ENCODE results near the gene NAA38. TPM values are rescaled to one million over a fixed set of nuclear protein-coding genes. Genes with fewer than 3 reads are reported as not detected.

Gene NAA38
- total RNA-seq, 6 donors from 2014 or later = 50.0 to 111 (median 75.5) TPM

DNA sequence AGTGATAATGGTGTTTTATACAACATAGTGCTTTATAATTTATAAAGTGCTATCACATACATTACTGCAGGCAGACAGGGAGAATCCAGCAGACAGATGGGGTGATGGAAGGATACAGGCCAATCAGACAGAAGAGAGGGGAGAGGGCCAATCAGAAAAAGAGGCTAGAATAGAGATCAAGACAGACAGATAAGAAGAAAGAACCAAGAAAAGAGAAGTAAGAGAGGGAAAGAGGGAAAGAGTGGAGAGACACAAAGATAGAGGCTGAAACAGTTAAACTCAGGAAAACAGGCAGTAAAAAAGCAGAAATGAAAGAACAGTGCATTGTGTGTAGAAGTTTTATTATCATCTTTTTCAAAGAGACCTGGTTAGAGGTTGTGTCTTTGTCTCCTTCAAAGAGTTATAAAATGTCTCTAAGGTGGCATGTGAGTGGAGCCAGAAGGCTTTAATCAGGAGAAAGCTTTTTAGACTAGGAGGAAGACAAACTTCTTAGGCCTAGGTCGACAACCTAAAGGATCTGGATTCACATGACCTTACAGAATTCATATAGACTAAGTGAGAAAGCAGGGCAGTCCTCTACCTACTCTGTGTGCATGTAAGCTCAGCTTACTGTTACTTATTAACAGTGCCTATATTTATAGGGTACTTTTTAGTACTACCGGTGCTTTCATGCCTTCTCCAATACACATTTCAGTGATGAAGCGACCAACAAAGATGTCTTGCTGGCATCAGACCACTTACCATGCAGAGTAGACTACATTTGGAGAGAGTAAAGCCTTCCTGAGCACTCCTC, 22.9 kb upstream of the NAA38 start:
- DNase-seq (no peak), ATAC-seq (ENCODE audit: low FRiP score in 2 of 2) (no peak)
- 67 to 77% methylated on average over 3 of the region's 3 CpGs for WGBS, 2 donors

DNA sequence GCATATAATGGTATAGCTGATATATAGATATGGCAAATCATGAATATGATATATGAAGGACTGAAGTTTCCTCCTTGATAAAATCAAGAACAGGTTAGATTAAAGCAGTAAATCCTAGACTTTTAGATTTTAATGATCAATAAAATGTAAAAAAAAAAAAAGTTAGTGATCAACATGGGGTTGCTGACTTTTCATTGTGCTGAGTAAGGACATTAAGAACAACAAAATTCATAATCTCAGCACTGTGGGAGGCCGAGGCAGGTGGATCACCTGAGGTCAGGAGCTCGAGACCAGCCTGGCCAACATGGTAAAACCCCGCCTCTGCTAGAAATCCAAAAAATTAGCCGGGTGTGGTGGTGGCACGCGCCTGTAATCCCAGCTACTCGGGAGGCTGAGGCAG, 20.9 kb upstream of the NAA38 start:
- no peak for TF ChIP-seq POLR2AphosphoS5 (IDR thresholded peaks at IDR 0.05)
- peaks cover 0 to 24% (median 2%) of the 10 kb centered on the region in 4 donors for H3K36me3 ChIP-seq
- H3K9me3 ChIP-seq = no peaks in the 10 kb centered on the region
- H3K4me3 ChIP-seq = no peak overlapping the region
- H3K4me1 ChIP-seq = peaks cover 11 to 20% (median 15%) of the 10 kb centered on the region in 4 donors
- no peak overlapping the region for H3K27ac ChIP-seq
- H3K27me3 ChIP-seq = no peaks in the 10 kb centered on the region
- ATAC-seq (ENCODE audit: low FRiP score in 2 of 2) = no peak
- 93 to 95% methylated on average over 7 of the region's 7 CpGs for WGBS, 2 donors
- no peak for DNase-seq

More for the DNA sequence above, 22.9 kb upstream of the NAA38 start:
- Histone ChIP-seq H3K27me3 (no peaks in the 10 kb centered on the region), H3K36me3 (peaks cover 0 to 20% (median 2%) of the 10 kb centered on the region in 4 donors), H3K4me3 (no peak overlapping the region), H3K27ac (no peak overlapping the region), H3K9me3 (no peaks in the 10 kb centered on the region), H3K4me1 (peaks cover 11 to 21% (median 19%) of the 10 kb centered on the region in 4 donors)
- no peak for TF ChIP-seq POLR2AphosphoS5 (IDR thresholded peaks at IDR 0.05)
- no peak for TF ChIP-seq POLR2A (IDR thresholded peaks at IDR 0.05)
- TF ChIP-seq, protein P1, sequence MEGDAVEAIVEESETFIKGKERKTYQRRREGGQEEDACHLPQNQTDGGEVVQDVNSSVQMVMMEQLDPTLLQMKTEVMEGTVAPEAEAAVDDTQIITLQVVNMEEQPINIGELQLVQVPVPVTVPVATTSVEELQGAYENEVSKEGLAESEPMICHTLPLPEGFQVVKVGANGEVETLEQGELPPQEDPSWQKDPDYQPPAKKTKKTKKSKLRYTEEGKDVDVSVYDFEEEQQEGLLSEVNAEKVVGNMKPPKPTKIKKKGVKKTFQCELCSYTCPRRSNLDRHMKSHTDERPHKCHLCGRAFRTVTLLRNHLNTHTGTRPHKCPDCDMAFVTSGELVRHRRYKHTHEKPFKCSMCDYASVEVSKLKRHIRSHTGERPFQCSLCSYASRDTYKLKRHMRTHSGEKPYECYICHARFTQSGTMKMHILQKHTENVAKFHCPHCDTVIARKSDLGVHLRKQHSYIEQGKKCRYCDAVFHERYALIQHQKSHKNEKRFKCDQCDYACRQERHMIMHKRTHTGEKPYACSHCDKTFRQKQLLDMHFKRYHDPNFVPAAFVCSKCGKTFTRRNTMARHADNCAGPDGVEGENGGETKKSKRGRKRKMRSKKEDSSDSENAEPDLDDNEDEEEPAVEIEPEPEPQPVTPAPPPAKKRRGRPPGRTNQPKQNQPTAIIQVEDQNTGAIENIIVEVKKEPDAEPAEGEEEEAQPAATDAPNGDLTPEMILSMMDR (IDR thresholded peaks at IDR 0.05) = no peak
- no peak for TF ChIP-seq EP300 (IDR thresholded peaks at IDR 0.05)

DNA sequence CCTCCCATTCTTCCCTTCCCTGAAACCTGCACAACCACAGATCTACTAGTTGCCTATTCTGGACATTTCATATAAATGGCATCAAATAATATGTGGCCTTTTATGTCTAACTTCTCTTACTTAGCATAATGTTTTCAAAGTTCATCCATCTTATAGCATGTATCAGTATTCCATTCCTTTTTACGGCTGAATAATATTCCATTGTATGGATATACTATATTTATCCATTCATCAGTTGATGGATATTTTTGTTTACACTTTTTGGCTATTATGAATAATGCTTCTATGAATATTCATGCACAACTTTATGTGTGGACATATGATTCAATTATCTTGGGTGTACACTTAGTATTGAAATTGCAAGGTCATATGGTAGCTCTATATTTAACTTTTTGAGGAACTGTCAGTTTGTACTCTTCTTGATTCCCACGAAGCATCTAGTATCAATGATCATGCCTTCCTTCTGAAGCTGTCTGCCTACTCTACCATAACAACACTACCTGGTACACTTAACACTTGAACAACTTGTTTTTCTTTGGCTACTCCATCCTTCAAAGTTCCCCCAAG, 18.5 kb upstream of the NAA38 start:
- DNase-seq (no peak), ATAC-seq (ENCODE audit: low FRiP score in 2 of 2) (no peak)
- Histone ChIP-seq H3K27ac (no peak overlapping the region), H3K36me3 (peaks cover 0 to 14% (median 2%) of the 10 kb centered on the region in 4 donors), H3K9me3 (no peaks in the 10 kb centered on the region), H3K4me1 (peaks cover 0 to 9% (median 3%) of the 10 kb centered on the region in 4 donors), H3K27me3 (no peaks in the 10 kb centered on the region), H3K4me3 (no peak overlapping the region)
- TF ChIP-seq EP300 (IDR thresholded peaks at IDR 0.05) (no peak), POLR2A (IDR thresholded peaks at IDR 0.05) (no peak), POLR2AphosphoS5 (IDR thresholded peaks at IDR 0.05) (no peak)
- TF ChIP-seq, protein P1 (IDR thresholded peaks at IDR 0.05) = no peak
- WGBS, 2 donors = 72 to 78% methylated on average over 2 of the region's 2 CpGs

DNA sequence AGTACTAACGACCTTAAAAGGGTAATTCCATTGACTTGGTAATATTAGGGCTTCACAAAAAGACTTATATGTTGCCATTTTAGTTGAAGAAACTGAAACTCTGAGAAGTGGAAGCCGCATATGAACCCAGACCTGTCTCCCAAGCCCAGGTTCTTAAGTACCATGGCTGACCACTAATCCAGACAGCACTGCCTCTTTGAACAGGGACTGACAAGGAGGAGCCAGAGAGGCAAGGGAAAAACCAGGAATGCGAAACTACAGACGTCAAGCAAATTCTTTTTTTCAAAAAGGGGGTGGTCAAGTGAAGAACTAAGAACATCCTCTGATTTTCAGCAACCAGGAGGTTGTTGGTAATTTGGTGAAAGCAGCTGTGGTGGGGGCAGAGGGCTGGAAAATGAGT, 15.7 kb upstream of the NAA38 start:
- Histone ChIP-seq H3K27ac (no peak overlapping the region), H3K4me1 (peaks cover 0 to 5% (median 2%) of the 10 kb centered on the region in 4 donors), H3K9me3 (no peaks in the 10 kb centered on the region), H3K4me3 (no peak overlapping the region), H3K27me3 (no peaks in the 10 kb centered on the region), H3K36me3 (peaks cover 0 to 5% (median 0%) of the 10 kb centered on the region in 4 donors)
- ATAC-seq (ENCODE audit: low FRiP score in 2 of 2) = no peak
- 44 to 70% methylated on average over 4 of the region's 4 CpGs for WGBS, 2 donors
- no peak for DNase-seq
- TF ChIP-seq EP300 (IDR thresholded peaks at IDR 0.05) (no peak), POLR2A (IDR thresholded peaks at IDR 0.05) (no peak), POLR2AphosphoS5 (IDR thresholded peaks at IDR 0.05) (no peak)
- TF ChIP-seq, protein P1 (IDR thresholded peaks at IDR 0.05) = no peak

DNA sequence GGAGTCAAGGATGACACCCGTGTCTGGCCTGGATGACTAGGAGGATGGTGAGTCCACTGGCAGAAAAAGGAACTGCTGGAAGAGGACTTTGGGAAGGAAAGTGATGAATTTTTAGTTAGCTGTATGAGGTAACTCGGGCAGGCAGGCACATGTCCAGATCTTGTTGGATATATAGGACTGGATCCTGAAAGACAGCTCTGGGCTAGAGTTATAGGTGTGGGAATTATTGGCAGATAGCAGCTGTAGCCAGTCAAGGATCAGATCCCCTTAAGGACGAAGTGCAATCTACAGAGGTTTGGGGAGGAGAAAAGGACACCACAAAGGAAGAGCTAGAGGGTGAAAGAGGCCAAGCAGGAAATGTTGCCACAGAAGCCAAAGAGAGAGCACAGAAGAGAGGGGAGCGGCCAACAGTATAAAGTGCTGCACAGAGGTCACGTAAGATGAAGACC, 10.5 kb upstream of the NAA38 start:
- no peak overlapping the region for H3K4me3 ChIP-seq
- no peak for ATAC-seq (ENCODE audit: low FRiP score in 2 of 2)
- H3K36me3 ChIP-seq = no peaks in the 10 kb centered on the region
- H3K9me3 ChIP-seq = no peaks in the 10 kb centered on the region
- DNase-seq = no peak
- H3K4me1 ChIP-seq = peaks cover 0 to 15% (median 9%) of the 10 kb centered on the region in 4 donors
- no peaks in the 10 kb centered on the region for H3K27me3 ChIP-seq
- no peak for TF ChIP-seq POLR2AphosphoS5 (IDR thresholded peaks at IDR 0.05)
- no peak for TF ChIP-seq POLR2A (IDR thresholded peaks at IDR 0.05)
- TF ChIP-seq, protein P1 (IDR thresholded peaks at IDR 0.05) = no peak
- 59 to 70% methylated on average over 5 of the region's 5 CpGs for WGBS, 2 donors
- peak overlapping the region in 1 of 4 donors; percentile 37 for H3K27ac ChIP-seq

All from upper lobe of left lung (tissue), 6 donors.